ENCODE measurements around the gene CCDC40.

Gene CCDC40

DNA sequence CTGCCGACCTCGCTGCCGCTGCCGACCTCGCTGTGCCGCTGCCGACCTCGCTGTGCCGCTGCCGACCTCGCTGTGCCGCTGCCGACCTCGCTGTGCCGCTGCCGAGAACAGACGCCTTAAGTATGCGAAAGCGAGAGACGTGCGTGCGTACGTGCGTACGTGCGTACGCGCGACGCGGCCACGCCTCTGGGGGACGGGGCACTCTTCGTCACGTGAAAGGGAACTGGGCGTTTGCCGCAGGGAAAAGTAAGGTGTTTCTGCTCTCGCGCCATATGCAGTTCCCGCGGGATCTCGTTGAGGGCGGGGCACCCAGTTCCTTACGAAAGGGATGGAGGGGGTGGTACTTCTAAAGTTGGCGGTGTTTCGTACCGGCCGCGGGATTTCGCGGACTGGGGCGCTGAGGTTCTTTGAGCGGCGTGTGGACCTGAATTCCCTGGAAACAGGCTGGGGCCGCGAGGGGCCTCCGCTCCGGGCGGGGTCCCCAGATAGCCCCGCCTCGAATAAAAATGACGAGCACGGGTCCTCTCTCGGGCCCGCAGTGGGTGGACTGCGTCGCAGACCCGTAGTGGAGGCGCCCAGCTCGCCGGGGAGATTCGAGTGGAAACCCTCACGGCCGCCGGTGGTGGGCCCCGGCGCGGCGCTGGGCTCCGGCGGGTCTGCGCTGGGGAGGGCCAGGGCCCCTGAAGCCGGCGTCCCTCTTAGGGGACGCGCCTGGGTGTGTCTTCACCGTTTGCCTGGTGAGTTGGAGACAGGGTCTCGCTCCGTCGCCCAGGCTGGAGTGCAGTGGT, 110.8 kb downstream of the CCDC40 start, which contains the start of gene EIF4A3:
Gene EIF4A3 (minus strand): TSS at position 94 of the 788 bp plus-strand sequence. CDS start 167 bp downstream, outside the sequence.
- TF ChIP-seq, protein P1, sequence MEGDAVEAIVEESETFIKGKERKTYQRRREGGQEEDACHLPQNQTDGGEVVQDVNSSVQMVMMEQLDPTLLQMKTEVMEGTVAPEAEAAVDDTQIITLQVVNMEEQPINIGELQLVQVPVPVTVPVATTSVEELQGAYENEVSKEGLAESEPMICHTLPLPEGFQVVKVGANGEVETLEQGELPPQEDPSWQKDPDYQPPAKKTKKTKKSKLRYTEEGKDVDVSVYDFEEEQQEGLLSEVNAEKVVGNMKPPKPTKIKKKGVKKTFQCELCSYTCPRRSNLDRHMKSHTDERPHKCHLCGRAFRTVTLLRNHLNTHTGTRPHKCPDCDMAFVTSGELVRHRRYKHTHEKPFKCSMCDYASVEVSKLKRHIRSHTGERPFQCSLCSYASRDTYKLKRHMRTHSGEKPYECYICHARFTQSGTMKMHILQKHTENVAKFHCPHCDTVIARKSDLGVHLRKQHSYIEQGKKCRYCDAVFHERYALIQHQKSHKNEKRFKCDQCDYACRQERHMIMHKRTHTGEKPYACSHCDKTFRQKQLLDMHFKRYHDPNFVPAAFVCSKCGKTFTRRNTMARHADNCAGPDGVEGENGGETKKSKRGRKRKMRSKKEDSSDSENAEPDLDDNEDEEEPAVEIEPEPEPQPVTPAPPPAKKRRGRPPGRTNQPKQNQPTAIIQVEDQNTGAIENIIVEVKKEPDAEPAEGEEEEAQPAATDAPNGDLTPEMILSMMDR (IDR thresholded peaks at IDR 0.05; ENCODE audit: low read depth, low read length, missing control alignments), result no peak
- peak; percentile 98 for DNase-seq (ENCODE audit: low read depth)
- peak within 1 kb of the TSS; percentile 95 for H3K4me3 ChIP-seq (ENCODE audit: low read depth, low read length)
- in situ Hi-C loops (cut with HindIII; ENCODE audit: low sequenced_read_pairs), result no loop called here

Measured in astrocyte of the cerebellum (primary cell).